WTC11 (cell line): Measurements from ENCODE around the gene ZNF439. TPM values are rescaled to one million over a fixed set of nuclear protein-coding genes. Genes with fewer than 3 reads are reported as not detected.
"Not testable (repeated sequence)": the region's sequence is repeated elsewhere in the genome, so short reads cannot be mapped to it uniquely, and the experiment has no call there.

Experiments used
- ATAC-seq: fragments of 200-7000 bp; cut with Tn5 transposase; 2 replicates; pipeline ENCODE4 v1.10.0; 2021; ENCODE audit warnings: mild to moderate bottlenecking, moderate library complexity
- CTCF ChIA-PET: fragments of 300-600 bp; sonication (Branson Sonifier 250); formaldehyde crosslinking; loops from one replicate; lab custom pipeline; 2021; ENCODE audit warnings: antibody characterized with exemption; lab: Charles Lee
- POLR2A ChIA-PET: fragments of 350-600 bp; sonication (Branson Sonifier 250); formaldehyde crosslinking; loops from one replicate; lab custom pipeline; 2021; ENCODE audit warnings: antibody characterized with exemption; lab: Charles Lee
- DNase-seq: peaks from one replicate; pipeline ENCODE4 v3.0.0; 2021; ENCODE audit warnings: low spot score
- H3K27ac Mint-ChIP-seq: 2 replicates; pipeline ENCODE4 v1.8.0; 2021; ENCODE audit warnings: mixed read lengths
- H3K27me3 Mint-ChIP-seq: 2 replicates; pipeline ENCODE4 v1.8.0; 2021; ENCODE audit warnings: low read depth, mild to moderate bottlenecking, moderate library complexity, mixed read lengths
- H3K36me3 Mint-ChIP-seq: 2 replicates; pipeline ENCODE4 v1.8.0; 2021; ENCODE audit warnings: mixed read lengths
- H3K4me1 Mint-ChIP-seq: 2 replicates; pipeline ENCODE4 v1.8.0; 2022; ENCODE audit warnings: mixed read lengths
- H3K4me3 Mint-ChIP-seq: 2 replicates; pipeline ENCODE4 v1.8.0; 2021; ENCODE audit warnings: mild to moderate bottlenecking, moderate library complexity, mixed read lengths
- H3K9me3 Mint-ChIP-seq: 2 replicates; pipeline ENCODE4 v1.8.0; 2021; ENCODE audit warnings: mixed read lengths
- FOXJ3 ChIP-seq: sonication (generic); formaldehyde crosslinking; IDR thresholded peaks from 2 replicates; pipeline ENCODE4 v1.9.0; 2021; ENCODE audit warnings: missing genetic modification reagents, mild to moderate bottlenecking, borderline replicate concordance
- FOXK1 ChIP-seq: sonication (generic); formaldehyde crosslinking; IDR thresholded peaks from 2 replicates; pipeline ENCODE4 v1.8.0; 2022; ENCODE audit warnings: mild to moderate bottlenecking, moderate library complexity, missing genetic modification reagents
- FOXP1 ChIP-seq: sonication (generic); formaldehyde crosslinking; IDR thresholded peaks from 2 replicates; pipeline ENCODE4 v1.8.0; 2022; ENCODE audit warnings: missing genetic modification reagents, mild to moderate bottlenecking, moderate library complexity, borderline replicate concordance
- GTF2I ChIP-seq: fragments of 250-450 bp; sonication (Bioruptor Pico); conservative IDR thresholded peaks from 2 replicates; pipeline ENCODE4 v1.4.0; 2021; ENCODE audit warnings: mild to moderate bottlenecking
- HMGA2 ChIP-seq: fragments of 250-450 bp; sonication (Bioruptor Pico); IDR thresholded peaks from 2 replicates; pipeline ENCODE4 v1.4.0; 2021; ENCODE audit warnings: mild to moderate bottlenecking, moderate library complexity
- MYBL2 ChIP-seq: sonication (generic); formaldehyde crosslinking; IDR thresholded peaks from 2 replicates; pipeline ENCODE4 v1.8.1; 2023; ENCODE audit warnings: mild to moderate bottlenecking, moderate library complexity, missing genetic modification reagents
- NFE2L1 ChIP-seq: sonication (generic); formaldehyde crosslinking; IDR thresholded peaks from 2 replicates; pipeline ENCODE4 v1.8.1; 2023; ENCODE audit warnings: missing genetic modification reagents
- NFYB ChIP-seq: sonication (generic); formaldehyde crosslinking; conservative IDR thresholded peaks from 2 replicates; pipeline ENCODE4 v1.8.0; 2022; ENCODE audit warnings: low read depth, missing genetic modification reagents
- OVOL2 ChIP-seq: fragments of 250-450 bp; sonication (Bioruptor Pico); IDR thresholded peaks from 2 replicates; pipeline ENCODE4 v1.9.0; 2021; ENCODE audit warnings: mild to moderate bottlenecking, borderline replicate concordance
- PRRX2 ChIP-seq: fragments of 250-450 bp; sonication (Bioruptor Pico); IDR thresholded peaks from 2 replicates; pipeline ENCODE4 v1.8.0; 2021; ENCODE audit warnings: mild to moderate bottlenecking
- RELA ChIP-seq: sonication (generic); formaldehyde crosslinking; IDR thresholded peaks from 2 replicates; pipeline ENCODE4 v1.8.1; 2022; ENCODE audit warnings: missing genetic modification reagents, mild to moderate bottlenecking, borderline replicate concordance
- SMAD3 ChIP-seq: sonication (generic); formaldehyde crosslinking; IDR thresholded peaks from 2 replicates; pipeline ENCODE4 v1.8.0; 2022; ENCODE audit warnings: missing genetic modification reagents, mild to moderate bottlenecking, borderline replicate concordance
- SOX15 ChIP-seq: fragments of 250-450 bp; sonication (Bioruptor Pico); IDR thresholded peaks from 2 replicates; pipeline ENCODE4 v1.9.0; 2021; ENCODE audit warnings: mild to moderate bottlenecking
- TCF7 ChIP-seq: sonication (generic); formaldehyde crosslinking; IDR thresholded peaks from 2 replicates; pipeline ENCODE4 v1.8.0; 2022; ENCODE audit warnings: mild to moderate bottlenecking, low read depth, missing genetic modification reagents, moderate library complexity
- ZBTB21 ChIP-seq: sonication (generic); formaldehyde crosslinking; IDR thresholded peaks from 2 replicates; pipeline ENCODE4 v1.8.1; 2023; ENCODE audit warnings: mild to moderate bottlenecking, missing genetic modification reagents, borderline replicate concordance
- ZNF219 ChIP-seq: sonication (generic); formaldehyde crosslinking; IDR thresholded peaks from 2 replicates; pipeline ENCODE4 v1.8.0; 2023; ENCODE audit warnings: missing genetic modification reagents, mild to moderate bottlenecking, borderline replicate concordance
- ZNF263 ChIP-seq: sonication (generic); formaldehyde crosslinking; IDR thresholded peaks from 2 replicates; pipeline ENCODE4 v1.8.1; 2022; ENCODE audit warnings: low read depth, mild to moderate bottlenecking, moderate library complexity, missing genetic modification reagents
- total RNA-seq: library from RNA; stranded (reverse); gene quantifications from 3 replicates; pipeline ENCODE4 v1.2.3, GENCODE V29; 2021
- TF ChIP-seq, protein P1 (sequence below): sonication (generic); formaldehyde crosslinking; IDR thresholded peaks from 2 replicates; pipeline ENCODE4 v1.8.0; 2022; ENCODE audit warnings: mild to moderate bottlenecking, missing genetic modification reagents
- TF ChIP-seq, protein P2 (sequence below): sonication (generic); formaldehyde crosslinking; IDR thresholded peaks from 2 replicates; pipeline ENCODE4 v1.8.1; 2023; ENCODE audit warnings: mild to moderate bottlenecking, missing genetic modification reagents
- TF ChIP-seq, protein P3 (sequence below): sonication (generic); formaldehyde crosslinking; IDR thresholded peaks from 2 replicates; pipeline ENCODE4 v1.8.1; 2022; ENCODE audit warnings: low read depth, mild to moderate bottlenecking, moderate library complexity, missing genetic modification reagents, borderline replicate concordance
- TF ChIP-seq, protein P4 (sequence below): sonication (generic); formaldehyde crosslinking; IDR thresholded peaks from 2 replicates; pipeline ENCODE4 v1.8.1; 2022; ENCODE audit warnings: mild to moderate bottlenecking, missing genetic modification reagents, moderate library complexity, borderline replicate concordance
- TF ChIP-seq, protein P5 (sequence below): sonication (generic); formaldehyde crosslinking; IDR thresholded peaks from 2 replicates; pipeline ENCODE4 v1.8.0; 2022; ENCODE audit warnings: mild to moderate bottlenecking, missing genetic modification reagents
- TF ChIP-seq, protein P6 (sequence below): sonication (generic); formaldehyde crosslinking; IDR thresholded peaks from 2 replicates; pipeline ENCODE4 v1.8.0; 2023; ENCODE audit warnings: mild to moderate bottlenecking, missing genetic modification reagents

The ZNF439 gene
- total RNA-seq, 1 experiment from 2014 or later: 5.7 TPM

DNA sequence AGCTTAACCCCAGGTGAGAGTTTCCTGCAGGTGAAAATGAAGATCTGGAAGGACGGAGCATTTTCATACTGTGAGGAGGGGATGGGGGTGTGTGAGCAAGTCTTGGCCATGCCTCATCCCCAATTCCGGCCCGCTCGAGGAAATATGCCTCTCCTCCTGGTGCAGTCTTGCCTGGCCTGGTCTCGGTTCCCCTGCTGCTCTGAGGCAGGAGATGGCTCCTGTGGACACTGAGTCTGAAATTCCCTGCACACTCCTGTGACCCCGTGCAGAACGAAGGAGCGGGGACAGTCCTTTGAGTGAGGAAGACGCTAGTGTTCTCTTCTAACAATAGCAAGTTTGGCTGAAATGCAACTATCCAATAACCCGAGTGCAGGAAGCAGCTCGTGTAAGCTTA is 329 bp upstream of the ZNF439 start:
- no peak for DNase-seq
- no peak for TF ChIP-seq PRRX2 (CRISPR knock-in tag)
- TF ChIP-seq NFE2L1 (CRISPR knock-in tag): no peak
- no peak for TF ChIP-seq FOXJ3
- TF ChIP-seq ZBTB21 (CRISPR knock-in tag): no peak
- TF ChIP-seq TCF7: no peak
- TF ChIP-seq ZNF219 (CRISPR knock-in tag): no peak
- no peak for TF ChIP-seq SOX15
- no peak for TF ChIP-seq SMAD3 (CRISPR knock-in tag)
- no peak for TF ChIP-seq HMGA2 (CRISPR knock-in tag)
- no peak for TF ChIP-seq NFYB (CRISPR knock-in tag)
- TF ChIP-seq OVOL2 (CRISPR knock-in tag): no peak
- TF ChIP-seq, protein P1, sequence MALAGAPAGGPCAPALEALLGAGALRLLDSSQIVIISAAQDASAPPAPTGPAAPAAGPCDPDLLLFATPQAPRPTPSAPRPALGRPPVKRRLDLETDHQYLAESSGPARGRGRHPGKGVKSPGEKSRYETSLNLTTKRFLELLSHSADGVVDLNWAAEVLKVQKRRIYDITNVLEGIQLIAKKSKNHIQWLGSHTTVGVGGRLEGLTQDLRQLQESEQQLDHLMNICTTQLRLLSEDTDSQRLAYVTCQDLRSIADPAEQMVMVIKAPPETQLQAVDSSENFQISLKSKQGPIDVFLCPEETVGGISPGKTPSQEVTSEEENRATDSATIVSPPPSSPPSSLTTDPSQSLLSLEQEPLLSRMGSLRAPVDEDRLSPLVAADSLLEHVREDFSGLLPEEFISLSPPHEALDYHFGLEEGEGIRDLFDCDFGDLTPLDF: no peak
- TF ChIP-seq, protein P2, sequence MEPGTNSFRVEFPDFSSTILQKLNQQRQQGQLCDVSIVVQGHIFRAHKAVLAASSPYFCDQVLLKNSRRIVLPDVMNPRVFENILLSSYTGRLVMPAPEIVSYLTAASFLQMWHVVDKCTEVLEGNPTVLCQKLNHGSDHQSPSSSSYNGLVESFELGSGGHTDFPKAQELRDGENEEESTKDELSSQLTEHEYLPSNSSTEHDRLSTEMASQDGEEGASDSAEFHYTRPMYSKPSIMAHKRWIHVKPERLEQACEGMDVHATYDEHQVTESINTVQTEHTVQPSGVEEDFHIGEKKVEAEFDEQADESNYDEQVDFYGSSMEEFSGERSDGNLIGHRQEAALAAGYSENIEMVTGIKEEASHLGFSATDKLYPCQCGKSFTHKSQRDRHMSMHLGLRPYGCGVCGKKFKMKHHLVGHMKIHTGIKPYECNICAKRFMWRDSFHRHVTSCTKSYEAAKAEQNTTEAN (CRISPR knock-in tag): no peak
- TF ChIP-seq MYBL2 (CRISPR knock-in tag): no peak
- TF ChIP-seq GTF2I (CRISPR knock-in tag): no peak
- TF ChIP-seq, protein P3, sequence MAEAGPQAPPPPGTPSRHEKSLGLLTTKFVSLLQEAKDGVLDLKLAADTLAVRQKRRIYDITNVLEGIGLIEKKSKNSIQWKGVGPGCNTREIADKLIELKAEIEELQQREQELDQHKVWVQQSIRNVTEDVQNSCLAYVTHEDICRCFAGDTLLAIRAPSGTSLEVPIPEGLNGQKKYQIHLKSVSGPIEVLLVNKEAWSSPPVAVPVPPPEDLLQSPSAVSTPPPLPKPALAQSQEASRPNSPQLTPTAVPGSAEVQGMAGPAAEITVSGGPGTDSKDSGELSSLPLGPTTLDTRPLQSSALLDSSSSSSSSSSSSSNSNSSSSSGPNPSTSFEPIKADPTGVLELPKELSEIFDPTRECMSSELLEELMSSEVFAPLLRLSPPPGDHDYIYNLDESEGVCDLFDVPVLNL: no peak
- TF ChIP-seq ZNF263: no peak
- TF ChIP-seq, protein P4, sequence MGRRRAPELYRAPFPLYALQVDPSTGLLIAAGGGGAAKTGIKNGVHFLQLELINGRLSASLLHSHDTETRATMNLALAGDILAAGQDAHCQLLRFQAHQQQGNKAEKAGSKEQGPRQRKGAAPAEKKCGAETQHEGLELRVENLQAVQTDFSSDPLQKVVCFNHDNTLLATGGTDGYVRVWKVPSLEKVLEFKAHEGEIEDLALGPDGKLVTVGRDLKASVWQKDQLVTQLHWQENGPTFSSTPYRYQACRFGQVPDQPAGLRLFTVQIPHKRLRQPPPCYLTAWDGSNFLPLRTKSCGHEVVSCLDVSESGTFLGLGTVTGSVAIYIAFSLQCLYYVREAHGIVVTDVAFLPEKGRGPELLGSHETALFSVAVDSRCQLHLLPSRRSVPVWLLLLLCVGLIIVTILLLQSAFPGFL: no peak
- no peak for TF ChIP-seq FOXP1 (CRISPR knock-in tag)
- TF ChIP-seq, all 79 proteins: peak for 0
- ChIA-PET POLR2A (interaction anchor here (0.8 to 1.4 kb wide), 5 partner anchors 9 to 292 kb away, joined by 3 to 6 read pairs (median 3); partner anchors contain the start of genes ZNF20, ZNF491 and ZNF69), CTCF (interaction anchor here (0.6 to 2.4 kb wide), 17 partner anchors 10 to 292 kb away, joined by 3 to 27 read pairs (median 4); partner anchors contain the start of genes ZNF20, ZNF440, ZNF441 and ZNF491)
- H3K9me3 Mint-ChIP-seq: peaks cover 3% of the 10 kb centered on the region
- peak overlapping the region; percentile 47; the same call in 1 of the 2 replicates for H3K27ac Mint-ChIP-seq
- H3K4me1 Mint-ChIP-seq: peaks cover 24% of the 10 kb centered on the region
- peaks cover 22% of the 10 kb centered on the region for H3K27me3 Mint-ChIP-seq
- ATAC-seq: no peak
- H3K36me3 Mint-ChIP-seq: peaks cover 14% of the 10 kb centered on the region
- H3K4me3 Mint-ChIP-seq: peak overlapping the region; percentile 80

DNA sequence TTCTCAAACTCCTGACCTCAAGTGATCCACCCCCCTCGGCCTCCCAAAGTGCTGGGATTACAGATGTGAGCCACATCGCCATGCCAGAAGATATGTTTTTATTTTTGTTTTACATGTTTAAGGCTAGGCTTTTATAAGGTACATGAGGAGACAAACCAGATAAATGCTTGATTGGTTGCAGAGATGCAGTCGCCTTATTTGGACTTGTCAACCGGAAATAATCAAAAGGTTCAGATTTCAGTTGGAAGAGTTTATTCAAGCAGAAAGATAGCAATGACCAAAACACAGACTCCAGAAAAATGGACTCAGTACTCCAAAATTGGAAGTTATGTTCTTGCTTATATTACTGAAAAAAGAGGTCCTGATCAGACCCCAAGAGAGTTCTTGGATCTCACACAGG is 1.8 kb downstream of the ZNF439 start:
- DNase-seq, H3K27ac Mint-ChIP-seq, ATAC-seq, POLR2A ChIA-PET, H3K4me3 Mint-ChIP-seq, CTCF ChIA-PET: not testable (repeated sequence)
- H3K36me3 Mint-ChIP-seq: peaks cover 24% of the 10 kb centered on the region
- peaks cover 24% of the 10 kb centered on the region for H3K4me1 Mint-ChIP-seq
- peaks cover 16% of the 10 kb centered on the region for H3K9me3 Mint-ChIP-seq
- H3K27me3 Mint-ChIP-seq: peaks cover 20% of the 10 kb centered on the region

DNA sequence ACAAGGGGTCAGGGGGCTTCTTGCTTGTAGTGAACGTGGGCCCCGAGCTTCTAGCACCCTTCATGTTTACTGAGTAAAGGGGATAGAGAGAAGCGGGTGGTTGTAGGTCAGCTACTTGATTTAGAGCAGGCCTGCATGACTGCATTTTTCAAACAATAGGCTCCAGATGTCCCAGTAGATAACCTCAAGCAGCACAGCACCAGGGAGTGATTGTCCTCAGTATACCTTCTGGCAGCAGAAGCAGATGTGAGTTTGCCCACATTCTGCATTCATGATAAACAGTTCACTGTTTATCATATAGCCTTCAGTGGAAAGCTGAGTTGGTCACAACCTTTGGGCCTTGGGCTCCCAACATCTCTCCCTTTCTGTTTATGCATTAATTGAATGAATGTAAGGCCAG is 4.8 kb downstream of the ZNF439 start:
- Mint-ChIP-seq H3K4me1 (peaks cover 10% of the 10 kb centered on the region), H3K9me3 (peaks cover 30% of the 10 kb centered on the region), H3K27me3 (peaks cover 15% of the 10 kb centered on the region), H3K36me3 (peaks cover 31% of the 10 kb centered on the region), H3K4me3 (no peak overlapping the region), H3K27ac (no peak overlapping the region)
- DNase-seq (no peak), ATAC-seq (no peak)
- ChIA-PET POLR2A (no interaction called here), CTCF (no interaction called here)
- TF ChIP-seq, protein P5, sequence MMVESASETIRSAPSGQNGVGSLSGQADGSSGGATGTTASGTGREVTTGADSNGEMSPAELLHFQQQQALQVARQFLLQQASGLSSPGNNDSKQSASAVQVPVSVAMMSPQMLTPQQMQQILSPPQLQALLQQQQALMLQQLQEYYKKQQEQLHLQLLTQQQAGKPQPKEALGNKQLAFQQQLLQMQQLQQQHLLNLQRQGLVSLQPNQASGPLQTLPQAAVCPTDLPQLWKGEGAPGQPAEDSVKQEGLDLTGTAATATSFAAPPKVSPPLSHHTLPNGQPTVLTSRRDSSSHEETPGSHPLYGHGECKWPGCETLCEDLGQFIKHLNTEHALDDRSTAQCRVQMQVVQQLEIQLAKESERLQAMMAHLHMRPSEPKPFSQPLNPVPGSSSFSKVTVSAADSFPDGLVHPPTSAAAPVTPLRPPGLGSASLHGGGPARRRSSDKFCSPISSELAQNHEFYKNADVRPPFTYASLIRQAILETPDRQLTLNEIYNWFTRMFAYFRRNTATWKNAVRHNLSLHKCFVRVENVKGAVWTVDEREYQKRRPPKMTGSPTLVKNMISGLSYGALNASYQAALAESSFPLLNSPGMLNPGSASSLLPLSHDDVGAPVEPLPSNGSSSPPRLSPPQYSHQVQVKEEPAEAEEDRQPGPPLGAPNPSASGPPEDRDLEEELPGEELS (CRISPR knock-in tag): no peak
- TF ChIP-seq, protein P6, sequence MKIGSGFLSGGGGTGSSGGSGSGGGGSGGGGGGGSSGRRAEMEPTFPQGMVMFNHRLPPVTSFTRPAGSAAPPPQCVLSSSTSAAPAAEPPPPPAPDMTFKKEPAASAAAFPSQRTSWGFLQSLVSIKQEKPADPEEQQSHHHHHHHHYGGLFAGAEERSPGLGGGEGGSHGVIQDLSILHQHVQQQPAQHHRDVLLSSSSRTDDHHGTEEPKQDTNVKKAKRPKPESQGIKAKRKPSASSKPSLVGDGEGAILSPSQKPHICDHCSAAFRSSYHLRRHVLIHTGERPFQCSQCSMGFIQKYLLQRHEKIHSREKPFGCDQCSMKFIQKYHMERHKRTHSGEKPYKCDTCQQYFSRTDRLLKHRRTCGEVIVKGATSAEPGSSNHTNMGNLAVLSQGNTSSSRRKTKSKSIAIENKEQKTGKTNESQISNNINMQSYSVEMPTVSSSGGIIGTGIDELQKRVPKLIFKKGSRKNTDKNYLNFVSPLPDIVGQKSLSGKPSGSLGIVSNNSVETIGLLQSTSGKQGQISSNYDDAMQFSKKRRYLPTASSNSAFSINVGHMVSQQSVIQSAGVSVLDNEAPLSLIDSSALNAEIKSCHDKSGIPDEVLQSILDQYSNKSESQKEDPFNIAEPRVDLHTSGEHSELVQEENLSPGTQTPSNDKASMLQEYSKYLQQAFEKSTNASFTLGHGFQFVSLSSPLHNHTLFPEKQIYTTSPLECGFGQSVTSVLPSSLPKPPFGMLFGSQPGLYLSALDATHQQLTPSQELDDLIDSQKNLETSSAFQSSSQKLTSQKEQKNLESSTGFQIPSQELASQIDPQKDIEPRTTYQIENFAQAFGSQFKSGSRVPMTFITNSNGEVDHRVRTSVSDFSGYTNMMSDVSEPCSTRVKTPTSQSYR (CRISPR knock-in tag): no peak
- TF ChIP-seq ZNF263 (no peak), SMAD3 (CRISPR knock-in tag) (no peak), FOXK1 (CRISPR knock-in tag) (no peak), RELA (CRISPR knock-in tag) (no peak), FOXP1 (CRISPR knock-in tag) (no peak)
